ENCODE results near the gene DPH1.

The DPH1 gene

GRCh38 chr17:2087597-2088211 lies 57.8 kb downstream of the DPH1 start:
- H3K4me1 ChIP-seq (ENCODE audit: insufficient read depth, poor library complexity, severe bottlenecking) = peaks cover 18% of the 10 kb centered on the region
- no peaks in the 10 kb centered on the region for H3K9me3 ChIP-seq (ENCODE audit: severe bottlenecking)
- no peak for ATAC-seq (ENCODE audit: low read depth)
- no peaks in the 10 kb centered on the region for H3K36me3 ChIP-seq (ENCODE audit: low read depth)
- no peak overlapping the region for H3K4me3 ChIP-seq (ENCODE audit: severe bottlenecking)
- DNase-seq (ENCODE audit: low spot score) = no peak
- no peak overlapping the region for H3K27ac ChIP-seq (ENCODE audit: poor library complexity, severe bottlenecking)
- no peak for TF ChIP-seq CTCF (IDR thresholded peaks at IDR 0.05; ENCODE audit: poor library complexity, severe bottlenecking)
- no peaks in the 10 kb centered on the region for H3K27me3 ChIP-seq (ENCODE audit: insufficient read depth, poor library complexity, severe bottlenecking)

GRCh38 chr17:2089021-2089422 lies 59.1 kb downstream of the DPH1 start:
- Histone ChIP-seq H3K9me3 (ENCODE audit: severe bottlenecking) (no peaks in the 10 kb centered on the region), H3K4me3 (ENCODE audit: severe bottlenecking) (no peak overlapping the region), H3K36me3 (ENCODE audit: low read depth) (no peaks in the 10 kb centered on the region), H3K27ac (ENCODE audit: poor library complexity, severe bottlenecking) (no peak overlapping the region), H3K4me1 (ENCODE audit: insufficient read depth, poor library complexity, severe bottlenecking) (peaks cover 18% of the 10 kb centered on the region), H3K27me3 (ENCODE audit: insufficient read depth, poor library complexity, severe bottlenecking) (no peaks in the 10 kb centered on the region)
- ATAC-seq (ENCODE audit: low read depth) (no peak), DNase-seq (ENCODE audit: low spot score) (no peak)
- no peak for TF ChIP-seq CTCF (IDR thresholded peaks at IDR 0.05; ENCODE audit: poor library complexity, severe bottlenecking)

GRCh38 chr17:2090210-2090641 lies 60.3 kb downstream of the DPH1 start:
- TF ChIP-seq CTCF (IDR thresholded peaks at IDR 0.05; ENCODE audit: poor library complexity, severe bottlenecking) = no peak
- DNase-seq (ENCODE audit: low spot score) = no peak
- Histone ChIP-seq H3K27me3 (ENCODE audit: insufficient read depth, poor library complexity, severe bottlenecking) (no peaks in the 10 kb centered on the region), H3K4me3 (ENCODE audit: severe bottlenecking) (no peak overlapping the region), H3K27ac (ENCODE audit: poor library complexity, severe bottlenecking) (peak overlapping the region; percentile 28), H3K36me3 (ENCODE audit: low read depth) (no peaks in the 10 kb centered on the region), H3K9me3 (ENCODE audit: severe bottlenecking) (no peaks in the 10 kb centered on the region), H3K4me1 (ENCODE audit: insufficient read depth, poor library complexity, severe bottlenecking) (peaks cover 8% of the 10 kb centered on the region)
- no peak for ATAC-seq (ENCODE audit: low read depth)

GRCh38 chr17:2090804-2091534 lies 61.0 kb downstream of the DPH1 start:
- H3K36me3 ChIP-seq (ENCODE audit: low read depth) = no peaks in the 10 kb centered on the region
- TF ChIP-seq CTCF (IDR thresholded peaks at IDR 0.05; ENCODE audit: poor library complexity, severe bottlenecking) = peak; percentile 20
- ATAC-seq (ENCODE audit: low read depth) (peak; percentile 84), DNase-seq (ENCODE audit: low spot score) (no peak)
- peaks cover 4% of the 10 kb centered on the region for H3K4me1 ChIP-seq (ENCODE audit: insufficient read depth, poor library complexity, severe bottlenecking)
- no peaks in the 10 kb centered on the region for H3K27me3 ChIP-seq (ENCODE audit: insufficient read depth, poor library complexity, severe bottlenecking)
- H3K27ac ChIP-seq (ENCODE audit: poor library complexity, severe bottlenecking) = peak overlapping the region; percentile 28
- no peaks in the 10 kb centered on the region for H3K9me3 ChIP-seq (ENCODE audit: severe bottlenecking)
- no peak overlapping the region for H3K4me3 ChIP-seq (ENCODE audit: severe bottlenecking)

- Histone ChIP-seq H3K4me3 (ENCODE audit: severe bottlenecking) (no peak overlapping the region), H3K27ac (ENCODE audit: poor library complexity, severe bottlenecking) (no peak overlapping the region), H3K9me3 (ENCODE audit: severe bottlenecking) (no peaks in the 10 kb centered on the region), H3K4me1 (ENCODE audit: insufficient read depth, poor library complexity, severe bottlenecking) (peaks cover 4% of the 10 kb centered on the region), H3K27me3 (ENCODE audit: insufficient read depth, poor library complexity, severe bottlenecking) (no peaks in the 10 kb centered on the region), H3K36me3 (ENCODE audit: low read depth) (no peaks in the 10 kb centered on the region)
- TF ChIP-seq CTCF (IDR thresholded peaks at IDR 0.05; ENCODE audit: poor library complexity, severe bottlenecking) = no peak
- ATAC-seq (ENCODE audit: low read depth) = no peak
- no peak for DNase-seq (ENCODE audit: low spot score)
Observed at GRCh38 chr17:2092253-2092652, 62.3 kb downstream of the DPH1 start.

All from RWPE2 (cell line).